Esophagus (tissue), 2 donors: Measurements from ENCODE around the gene PGC. TPM values are rescaled to one million over a fixed set of nuclear protein-coding genes. Genes with fewer than 3 reads are reported as not detected.
A peak's percentile ranks its signal among the peaks of the same experiment; 100 is the strongest.

Experiments
- H3K27ac ChIP-seq, 2 donors: one replicate each; pipeline ENCODE4 v1.5.1; 2013; ENCODE audit warnings: low read depth in 2 of 2, mild to moderate bottlenecking in 2 of 2, inconsistent platforms in 1 of 2, low read length in 1 of 2, moderate library complexity in 1 of 2
- H3K27me3 ChIP-seq, 2 donors: one replicate each; pipeline ENCODE4 v1.6.1; 2013; ENCODE audit warnings: low read length in 2 of 2, control low read depth in 1 of 2, mild to moderate bottlenecking in 1 of 2; ENCODE audit not compliant: insufficient read depth in 2 of 2, control insufficient read depth in 1 of 2
- H3K36me3 ChIP-seq, 2 donors: one replicate each; pipeline ENCODE4 v1.6.1; 2013; ENCODE audit warnings: low read length in 1 of 2; ENCODE audit not compliant: control insufficient read depth in 2 of 2, insufficient read depth in 2 of 2
- H3K4me1 ChIP-seq, 2 donors: one replicate each; pipeline ENCODE4 v1.6.1; 2013; ENCODE audit warnings: low read length in 1 of 2; ENCODE audit not compliant: control insufficient read depth in 2 of 2, insufficient read depth in 2 of 2
- H3K4me3 ChIP-seq, 2 donors: one replicate each; pipeline ENCODE4 v1.5.1; 2013; ENCODE audit warnings: low read length in 2 of 2, mild to moderate bottlenecking in 2 of 2, low read depth in 1 of 2, moderate library complexity in 1 of 2
- H3K9me3 ChIP-seq, 2 donors: one replicate each; pipeline ENCODE4 v1.6.1; 2013; ENCODE audit warnings: mild to moderate bottlenecking in 2 of 2, low read depth in 1 of 2, low read length in 1 of 2, moderate library complexity in 1 of 2; ENCODE audit not compliant: control insufficient read depth in 2 of 2, insufficient read depth in 1 of 2
- WGBS, 2 donors: extraction: QIAGEN DNeasy Blood & Tissue Kit; methylation state at CpG; one replicate each; pipeline ENCODE4 v1.1.7; 2013; 5-methylcytosine and 5-hydroxymethylcytosine counted together
- polyA plus RNA-seq, 2 donors: library from polyadenylated mRNA; stranded (reverse); fragments of 200-250 nt; gene quantifications; one replicate each; pipeline ENCODE4 v1.2.3, GENCODE V29; 2013
- donor health status: healthy with polysubstance abuse.
- donor health status: Bipolar disorder and iron deficiency.

PGC gene
- polyA plus RNA-seq, 2 donors, result 1.6 to 13.4 TPM

DNA sequence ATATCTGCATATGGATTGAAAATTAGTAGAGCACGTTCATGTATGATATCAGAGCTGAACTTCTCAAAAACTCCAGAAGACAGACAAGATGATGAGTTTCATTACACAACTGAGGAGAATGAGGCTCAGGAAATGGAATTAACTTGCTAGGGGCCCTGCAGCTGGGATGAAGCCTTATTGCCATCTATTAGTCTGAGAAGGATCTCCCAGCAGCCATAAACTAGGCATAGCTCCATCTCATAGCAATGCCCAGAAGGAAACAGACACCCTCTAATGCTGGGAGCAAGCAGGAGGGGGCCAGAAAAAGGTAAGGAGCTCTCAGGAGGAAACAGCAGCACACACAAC lies 29.8 kb downstream of the PGC start:
- no peak overlapping the region for H3K4me3 ChIP-seq
- H3K9me3 ChIP-seq, result no peaks in the 10 kb centered on the region
- H3K4me1 ChIP-seq, result peaks cover 19 to 32% of the 10 kb centered on the region in 2 donors
- 80 to 88% methylated on average over 1 of the region's 1 CpG for WGBS, 2 donors
- no peak overlapping the region for H3K27ac ChIP-seq
- no peaks in the 10 kb centered on the region for H3K27me3 ChIP-seq
- peaks cover 0 to 2% of the 10 kb centered on the region in 2 donors for H3K36me3 ChIP-seq

DNA sequence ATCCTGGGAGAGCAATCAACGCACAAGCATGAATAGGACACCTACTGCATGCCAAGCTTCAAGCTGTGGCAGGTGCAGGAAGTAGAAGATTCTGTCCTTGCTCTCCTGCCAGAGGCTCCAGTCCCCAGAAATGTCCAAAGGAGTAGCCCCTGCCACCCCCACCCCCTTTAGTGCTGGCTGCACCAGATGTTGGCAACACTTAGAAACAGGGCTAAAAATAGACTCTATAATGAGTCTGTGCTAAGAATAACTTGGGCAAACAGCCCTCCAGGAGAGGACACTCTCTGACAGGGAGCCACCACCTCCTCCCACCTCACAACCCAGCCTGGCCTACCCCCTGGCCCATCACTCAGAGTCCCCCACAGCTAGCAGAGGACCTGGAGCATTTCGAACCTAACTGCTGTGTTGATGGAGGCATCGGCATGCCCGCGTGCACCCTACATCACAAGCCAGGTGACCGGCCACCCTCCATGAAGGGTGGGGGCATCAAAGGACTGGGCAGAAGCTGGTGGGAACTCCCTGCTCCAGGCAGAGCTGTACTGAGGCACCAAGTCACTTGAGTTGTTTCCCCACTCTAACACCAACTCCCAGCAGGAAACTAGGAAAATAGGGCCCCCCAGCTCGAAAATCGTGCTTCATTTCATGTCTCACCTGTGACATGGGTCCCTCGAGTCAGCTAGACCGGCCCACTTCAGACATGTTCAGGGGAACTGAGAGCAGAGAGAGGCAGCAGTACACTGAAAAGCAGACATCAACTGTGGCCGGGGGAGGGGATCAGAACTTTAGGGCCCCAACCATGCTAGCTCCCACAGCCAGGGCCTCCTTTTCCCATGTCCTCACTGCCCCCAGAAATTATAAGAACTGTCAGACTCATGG lies 30.4 kb downstream of the PGC start:
- H3K9me3 ChIP-seq, result no peaks in the 10 kb centered on the region
- no peak overlapping the region for H3K27ac ChIP-seq
- WGBS, 2 donors, result 86% methylated on average over 11 of the region's 11 CpGs
- H3K27me3 ChIP-seq, result no peaks in the 10 kb centered on the region
- peaks cover 0 to 2% of the 10 kb centered on the region in 2 donors for H3K36me3 ChIP-seq
- peaks cover 19 to 37% of the 10 kb centered on the region in 2 donors for H3K4me1 ChIP-seq
- no peak overlapping the region for H3K4me3 ChIP-seq

DNA sequence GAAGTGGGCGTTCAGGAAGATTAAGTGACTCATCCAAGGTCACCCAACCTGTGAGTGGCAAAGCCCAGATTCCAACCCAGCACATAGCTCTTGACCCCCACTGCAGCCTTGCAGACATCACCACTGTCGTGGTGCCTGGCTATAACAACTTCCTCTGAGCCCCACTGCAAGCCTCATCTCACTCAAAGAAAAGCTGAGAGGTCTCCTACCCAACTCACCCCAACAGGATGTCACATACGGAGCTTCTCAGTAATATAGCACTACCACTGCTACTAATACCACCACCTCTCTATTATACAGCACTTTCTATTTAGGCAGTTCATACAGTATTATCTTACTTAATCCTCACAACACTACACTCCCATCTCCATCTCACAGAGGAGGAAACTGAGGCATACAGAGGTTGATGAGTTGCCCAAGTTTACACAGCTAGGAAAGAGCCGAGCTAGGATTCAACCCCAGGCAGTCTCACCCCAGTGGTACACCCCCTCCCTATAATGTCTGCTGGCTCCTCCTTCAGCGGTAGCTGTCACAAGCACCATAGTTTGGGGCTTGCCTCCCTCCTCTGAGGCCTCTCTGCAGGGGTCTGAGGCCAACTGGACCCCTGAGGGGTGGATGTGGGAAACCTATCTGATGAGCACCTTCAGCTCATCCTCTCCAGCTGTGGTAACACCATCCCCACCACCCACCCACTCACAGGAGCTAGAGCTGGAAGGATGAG lies 31.2 kb downstream of the PGC start:
- Histone ChIP-seq H3K27ac (no peak overlapping the region), H3K9me3 (no peaks in the 10 kb centered on the region), H3K4me3 (no peak overlapping the region), H3K4me1 (peaks cover 19 to 43% of the 10 kb centered on the region in 2 donors), H3K27me3 (no peaks in the 10 kb centered on the region), H3K36me3 (peaks cover 0 to 5% of the 10 kb centered on the region in 2 donors)
- WGBS, 2 donors, result 75 to 80% methylated on average over 5 of the region's 5 CpGs

DNA sequence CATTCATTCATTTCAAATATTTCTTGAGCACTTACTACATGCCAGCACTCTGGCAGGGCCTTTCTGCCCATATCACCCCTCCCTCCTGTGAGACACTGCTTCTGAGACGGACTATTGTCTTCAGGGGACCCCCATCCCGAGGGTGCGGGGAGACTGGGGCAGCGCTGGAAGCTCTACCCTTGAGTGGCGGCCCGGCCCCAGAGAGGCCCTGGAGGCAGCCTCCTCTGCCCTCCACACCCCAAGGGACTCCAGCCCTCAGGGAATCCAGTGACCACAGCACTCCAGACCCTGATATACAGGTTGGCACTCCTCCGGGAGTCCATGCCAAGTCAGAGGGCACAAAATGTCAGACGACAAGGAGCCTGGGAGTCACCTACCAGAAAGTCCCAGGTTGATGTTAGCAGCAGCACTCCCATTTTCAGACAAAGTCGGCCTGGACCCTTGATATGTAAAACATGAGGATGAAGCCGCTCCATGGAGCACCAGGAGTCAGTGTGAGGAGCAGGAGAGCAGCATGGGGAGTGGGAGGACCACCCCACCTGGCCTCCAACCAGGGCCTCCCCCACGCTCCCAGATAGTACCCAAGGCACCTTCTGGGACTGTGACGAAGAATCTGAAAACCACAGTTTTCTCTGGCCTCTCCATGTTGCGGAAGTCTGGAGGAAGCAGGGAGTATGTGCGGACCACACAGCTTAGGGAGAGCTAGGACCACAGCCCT lies 32.5 kb downstream of the PGC start:
- H3K4me1 ChIP-seq, result peaks cover 19 to 43% of the 10 kb centered on the region in 2 donors
- 87 to 88% methylated on average over 14 of the region's 14 CpGs for WGBS, 2 donors
- peak overlapping the region in 1 of 2 donors; percentile 6 for H3K27ac ChIP-seq
- H3K36me3 ChIP-seq, result peaks cover 0 to 5% of the 10 kb centered on the region in 2 donors
- no peaks in the 10 kb centered on the region for H3K9me3 ChIP-seq
- H3K4me3 ChIP-seq, result no peak overlapping the region
- no peaks in the 10 kb centered on the region for H3K27me3 ChIP-seq

DNA sequence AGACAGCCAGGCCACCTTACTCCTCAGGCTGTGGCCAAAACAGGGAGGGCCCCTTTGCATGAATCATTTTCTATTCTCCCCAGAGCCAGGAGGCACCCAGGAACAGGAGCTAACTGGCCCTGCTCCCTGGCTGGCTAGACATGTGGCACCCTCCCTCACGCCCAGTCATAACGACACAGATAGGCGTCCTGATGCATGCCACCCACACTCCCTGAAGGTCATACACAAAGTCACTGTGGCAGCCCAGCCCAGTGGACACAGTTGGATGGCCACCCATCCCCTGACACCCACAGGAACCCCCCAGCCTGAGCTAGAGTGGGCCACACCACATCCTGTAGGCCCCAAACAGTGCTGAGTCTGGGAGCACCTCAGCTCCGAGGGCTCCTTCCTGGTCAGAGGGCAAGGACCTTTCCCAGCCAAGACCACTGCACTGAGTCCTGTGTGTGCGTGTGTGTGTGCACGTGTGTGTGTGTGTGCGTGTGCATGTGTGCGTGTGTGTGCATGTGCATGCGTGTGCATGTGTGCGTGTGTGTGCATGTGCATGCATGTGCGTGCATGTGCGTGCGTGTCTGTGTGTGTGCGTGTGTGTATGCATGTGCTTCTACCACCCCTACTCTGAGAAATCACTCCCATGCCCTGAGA lies 33.4 kb downstream of the PGC start:
- Histone ChIP-seq H3K9me3 (no peaks in the 10 kb centered on the region), H3K36me3 (peaks cover 0 to 5% of the 10 kb centered on the region in 2 donors), H3K27me3 (no peaks in the 10 kb centered on the region), H3K4me3 (no peak overlapping the region), H3K4me1 (peaks cover 19 to 41% of the 10 kb centered on the region in 2 donors), H3K27ac (peak overlapping the region; percentile 86 to 90)
- WGBS, 2 donors, result 61 to 66% methylated on average over 14 of the region's 14 CpGs

DNA sequence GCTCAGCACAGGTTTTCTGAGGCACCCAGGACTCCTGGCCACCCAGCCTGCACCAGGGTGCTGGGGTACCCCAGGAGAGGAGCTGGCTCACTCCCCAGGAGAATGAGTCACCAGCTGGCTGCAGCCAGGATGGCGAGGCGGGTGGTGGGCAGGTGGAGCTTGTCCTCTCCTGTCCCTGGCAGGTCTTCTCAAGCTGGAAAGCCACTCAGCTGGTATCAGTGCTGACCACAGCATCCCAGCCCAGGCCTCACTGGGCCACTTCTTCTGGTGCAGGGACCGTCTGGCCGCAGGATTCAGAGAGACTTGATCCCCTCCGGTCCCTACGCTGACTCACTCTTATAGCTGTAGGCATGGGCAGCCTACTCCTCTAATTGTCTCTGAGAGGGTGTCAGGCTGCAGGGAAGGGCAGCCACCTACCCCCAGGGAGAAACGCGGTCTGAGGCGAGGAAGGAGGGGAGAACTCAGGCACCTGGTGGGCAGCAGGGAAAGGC lies 34.0 kb downstream of the PGC start:
- H3K27me3 ChIP-seq, result no peaks in the 10 kb centered on the region
- peaks cover 0 to 5% of the 10 kb centered on the region in 2 donors for H3K36me3 ChIP-seq
- 33 to 46% methylated on average over 9 of the region's 9 CpGs for WGBS, 2 donors
- no peaks in the 10 kb centered on the region for H3K9me3 ChIP-seq
- H3K27ac ChIP-seq, result peak overlapping the region; percentile 86 to 90
- H3K4me3 ChIP-seq, result no peak overlapping the region
- peaks cover 19 to 41% of the 10 kb centered on the region in 2 donors for H3K4me1 ChIP-seq

DNA sequence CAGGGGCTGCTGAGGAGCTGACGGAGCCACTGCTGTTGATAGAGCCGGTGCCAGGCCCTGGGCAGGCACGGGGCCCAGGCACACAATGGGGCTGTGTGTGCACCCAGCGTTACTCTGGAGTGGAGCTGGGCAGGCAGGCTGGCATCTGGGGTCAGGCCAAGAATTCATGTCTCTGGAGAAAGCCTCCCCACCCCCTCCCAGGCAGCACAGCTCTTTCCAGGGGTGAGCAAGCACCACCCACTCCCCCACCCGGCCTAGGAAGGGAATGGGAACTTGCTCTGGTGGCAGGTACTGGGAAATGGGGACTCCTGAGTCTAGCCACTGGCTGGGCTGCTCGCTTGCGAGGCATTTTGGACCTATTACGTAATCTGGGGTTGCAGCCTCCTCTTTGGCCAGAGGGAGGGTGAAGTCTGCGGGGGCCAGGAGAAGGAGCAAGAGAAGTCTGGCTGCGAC lies 34.5 kb downstream of the PGC start:
- WGBS, 2 donors, result 36 to 41% methylated on average over 10 of the region's 10 CpGs
- Histone ChIP-seq H3K27ac (peak overlapping the region; percentile 86 to 90), H3K36me3 (peaks cover 0 to 5% of the 10 kb centered on the region in 2 donors), H3K4me3 (no peak overlapping the region), H3K9me3 (no peaks in the 10 kb centered on the region), H3K4me1 (peaks cover 19 to 45% of the 10 kb centered on the region in 2 donors), H3K27me3 (no peaks in the 10 kb centered on the region)

DNA sequence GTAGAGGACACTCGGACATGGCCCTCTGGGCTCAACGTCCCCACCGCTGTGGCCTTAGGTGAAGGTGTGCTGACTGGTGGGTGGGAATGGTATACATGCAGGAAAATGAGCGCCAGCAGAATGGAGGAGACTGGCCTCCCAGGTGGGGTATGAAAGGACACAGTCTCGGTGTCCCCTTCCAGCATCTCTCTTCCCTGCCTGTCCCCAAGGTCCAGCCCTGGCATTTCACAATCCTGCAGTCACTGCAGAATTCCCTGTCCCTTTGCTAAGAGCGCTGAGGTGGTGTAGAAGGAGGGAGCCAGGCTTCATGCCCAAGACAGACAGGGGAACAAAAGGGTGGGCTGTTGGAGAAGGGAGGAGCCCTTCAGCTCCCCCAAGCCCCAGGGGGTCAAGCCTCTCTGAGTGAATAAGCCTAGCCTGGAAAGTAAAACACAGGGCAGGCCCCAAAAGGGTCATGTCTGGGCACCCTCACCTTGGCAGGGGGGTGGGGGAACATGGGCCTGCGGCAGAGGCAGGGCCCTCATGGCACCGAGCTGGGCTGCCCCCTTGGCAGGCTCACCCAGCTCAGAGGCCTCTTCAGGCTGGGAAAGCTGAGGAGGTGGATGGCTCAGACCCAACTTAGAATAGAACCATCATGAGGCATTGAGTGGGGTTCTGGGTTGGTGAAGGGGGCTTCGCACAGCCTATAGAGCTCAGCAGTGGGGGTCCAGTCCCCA lies 35.7 kb downstream of the PGC start:
- H3K9me3 ChIP-seq, result no peaks in the 10 kb centered on the region

More for the DNA sequence above, 35.7 kb downstream of the PGC start:
- WGBS, 2 donors, result 81 to 88% methylated on average over 9 of the region's 9 CpGs
- H3K27ac ChIP-seq, result no peak overlapping the region
- H3K27me3 ChIP-seq, result no peaks in the 10 kb centered on the region
- peaks cover 25 to 51% of the 10 kb centered on the region in 2 donors for H3K4me1 ChIP-seq
- H3K36me3 ChIP-seq, result peaks cover 0 to 5% of the 10 kb centered on the region in 2 donors
- no peak overlapping the region for H3K4me3 ChIP-seq
